Loucy (cell line): Measurements from ENCODE around the gene DZANK1.

ENCODE experiments used
- H2AFZ ChIP-seq: fragments of 200-600 bp; sonication (generic); 2 replicates; pipeline ENCODE4 v1.6.0; 2016; ENCODE audit warnings: antibody characterized with exemption, mild to moderate bottlenecking, low read length, moderate library complexity
- H3F3A ChIP-seq: fragments of 200-600 bp; 2 replicates; pipeline ENCODE4 v1.6.0; 2016; ENCODE audit warnings: antibody characterized with exemption, low read depth, mild to moderate bottlenecking
- H3K27me3 ChIP-seq: fragments of 200-600 bp; sonication (generic); 2 replicates; pipeline ENCODE4 v1.6.1; 2014; ENCODE audit warnings: low read length, mild to moderate bottlenecking; ENCODE audit not compliant: insufficient read depth, poor library complexity, severe bottlenecking
- H3K36me3 ChIP-seq: fragments of 200-600 bp; sonication (generic); 2 replicates; pipeline ENCODE4 v1.6.1; 2016; ENCODE audit warnings: low read length; ENCODE audit not compliant: insufficient read depth
- H3K4me1 ChIP-seq: fragments of 200-600 bp; sonication (generic); 2 replicates; pipeline ENCODE4 v1.5.1; 2014; ENCODE audit warnings: low read length, mild to moderate bottlenecking; ENCODE audit not compliant: insufficient read depth, poor library complexity, severe bottlenecking
- H3K4me2 ChIP-seq: fragments of 200-600 bp; sonication (generic); 2 replicates; pipeline ENCODE4 v1.6.0; 2014; ENCODE audit warnings: antibody characterized with exemption, low read length, low read depth, mild to moderate bottlenecking; ENCODE audit not compliant: poor library complexity, severe bottlenecking
- H3K4me3 ChIP-seq: fragments of 200-600 bp; sonication (generic); 2 replicates; pipeline ENCODE4 v1.5.1; 2014; ENCODE audit warnings: low read length, mild to moderate bottlenecking, mixed read lengths; ENCODE audit not compliant: poor library complexity, severe bottlenecking
- H3K79me2 ChIP-seq: fragments of 200-600 bp; sonication (generic); 2 replicates; pipeline ENCODE4 v1.6.1; 2014; ENCODE audit warnings: low read length; ENCODE audit not compliant: insufficient read depth
- H3K9ac ChIP-seq: fragments of 200-600 bp; sonication (generic); 2 replicates; pipeline ENCODE4 v1.6.0; 2014; ENCODE audit warnings: mild to moderate bottlenecking, low read depth, low read length, moderate library complexity; ENCODE audit not compliant: poor library complexity, severe bottlenecking
- H3K9me2 ChIP-seq: fragments of 200-600 bp; sonication (generic); replicated peaks from 2 replicates; pipeline ENCODE4 v1.6.1; 2016; ENCODE audit warnings: low read depth, low read length, mixed read lengths
- H3K9me3 ChIP-seq: fragments of 200-600 bp; sonication (generic); 2 replicates; pipeline ENCODE4 v1.6.1; 2014; ENCODE audit warnings: mild to moderate bottlenecking, antibody characterized with exemption, low read length, low read depth; ENCODE audit not compliant: insufficient read depth
- H4K20me1 ChIP-seq: fragments of 200-600 bp; sonication (generic); 2 replicates; pipeline ENCODE4 v1.6.0; 2014; ENCODE audit warnings: antibody characterized with exemption, low read length, mild to moderate bottlenecking; ENCODE audit not compliant: insufficient read depth, poor library complexity, severe bottlenecking
- CTCF ChIP-seq: fragments of 200-600 bp; sonication (generic); conservative IDR thresholded peaks from 2 replicates; pipeline ENCODE4 v1.5.1; 2014; ENCODE audit warnings: mild to moderate bottlenecking, antibody characterized with exemption, low read length
- EZH2phosphoT487 ChIP-seq: fragments of 200-600 bp; IDR thresholded peaks from 2 replicates; pipeline ENCODE4 v1.6.1; 2018; ENCODE audit warnings: antibody characterized with exemption, mild to moderate bottlenecking, moderate library complexity, borderline replicate concordance

Gene DZANK1

GRCh38 chr20:18364768-18365167 is 102.1 kb downstream of the DZANK1 start:
- no peak overlapping the region for H3K4me3 ChIP-seq
- no peaks in the 10 kb centered on the region for H4K20me1 ChIP-seq
- no peaks in the 10 kb centered on the region for H3K9me3 ChIP-seq
- H3F3A ChIP-seq: no peaks in the 10 kb centered on the region
- no peak overlapping the region for H3K9ac ChIP-seq
- no peak for TF ChIP-seq CTCF
- TF ChIP-seq EZH2phosphoT487: no peak
- H3K79me2 ChIP-seq: no peaks in the 10 kb centered on the region
- H3K27me3 ChIP-seq: no peaks in the 10 kb centered on the region
- H2AFZ ChIP-seq: no peak overlapping the region
- no peak overlapping the region for H3K4me2 ChIP-seq
- no peaks in the 10 kb centered on the region for H3K9me2 ChIP-seq
- no peaks in the 10 kb centered on the region for H3K4me1 ChIP-seq
- H3K36me3 ChIP-seq: no peaks in the 10 kb centered on the region

GRCh38 chr20:18363708-18364107 is 103.1 kb downstream of the DZANK1 start:
- no peak for TF ChIP-seq EZH2phosphoT487
- no peak for TF ChIP-seq CTCF
- no peaks in the 10 kb centered on the region for H3K4me1 ChIP-seq

GRCh38 chr20:18362916-18363315 is 103.9 kb downstream of the DZANK1 start:
- Histone ChIP-seq H2AFZ (no peak overlapping the region), H3K36me3 (no peaks in the 10 kb centered on the region), H3K79me2 (no peaks in the 10 kb centered on the region), H3K9me2 (no peaks in the 10 kb centered on the region), H3K4me1 (no peaks in the 10 kb centered on the region), H3K27me3 (no peaks in the 10 kb centered on the region), H3K9ac (no peak overlapping the region), H4K20me1 (no peaks in the 10 kb centered on the region), H3K4me3 (no peak overlapping the region), H3K4me2 (no peak overlapping the region), H3F3A (no peaks in the 10 kb centered on the region), H3K9me3 (no peaks in the 10 kb centered on the region)
- TF ChIP-seq CTCF (no peak), EZH2phosphoT487 (no peak)

More at GRCh38 chr20:18363708-18364107, 103.1 kb downstream of the DZANK1 start:
- Histone ChIP-seq H3K9me3 (no peaks in the 10 kb centered on the region), H4K20me1 (no peaks in the 10 kb centered on the region), H2AFZ (no peak overlapping the region), H3F3A (no peaks in the 10 kb centered on the region), H3K9ac (no peak overlapping the region), H3K79me2 (no peaks in the 10 kb centered on the region), H3K9me2 (no peaks in the 10 kb centered on the region), H3K36me3 (no peaks in the 10 kb centered on the region), H3K4me3 (no peak overlapping the region), H3K4me2 (no peak overlapping the region), H3K27me3 (no peaks in the 10 kb centered on the region)
